ENCODE measurements around the gene GNA14.

DNA sequence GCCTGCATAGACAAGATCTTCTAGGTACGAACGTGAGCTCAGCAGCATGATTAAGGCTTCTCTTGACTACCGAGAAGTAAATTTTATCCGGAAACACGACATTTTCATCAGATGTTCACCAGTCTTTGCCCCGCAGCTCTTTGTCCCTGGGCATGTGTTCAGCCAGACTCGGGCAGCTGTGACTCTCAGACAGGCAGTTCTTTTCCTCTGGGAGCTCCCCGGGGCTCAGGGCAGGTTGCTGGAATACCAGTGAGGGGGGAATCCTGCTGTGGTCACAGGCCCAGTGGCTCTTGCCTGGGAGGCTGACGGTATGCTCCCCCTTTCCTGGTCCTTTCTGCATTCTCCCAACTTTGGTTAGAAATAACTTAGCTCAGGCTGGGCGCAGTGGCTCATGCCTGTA, 186.1 kb downstream of the GNA14 start:
- no peak for TF ChIP-seq POLR2AphosphoS5 (IDR thresholded peaks at IDR 0.05)
- TF ChIP-seq, protein P1, sequence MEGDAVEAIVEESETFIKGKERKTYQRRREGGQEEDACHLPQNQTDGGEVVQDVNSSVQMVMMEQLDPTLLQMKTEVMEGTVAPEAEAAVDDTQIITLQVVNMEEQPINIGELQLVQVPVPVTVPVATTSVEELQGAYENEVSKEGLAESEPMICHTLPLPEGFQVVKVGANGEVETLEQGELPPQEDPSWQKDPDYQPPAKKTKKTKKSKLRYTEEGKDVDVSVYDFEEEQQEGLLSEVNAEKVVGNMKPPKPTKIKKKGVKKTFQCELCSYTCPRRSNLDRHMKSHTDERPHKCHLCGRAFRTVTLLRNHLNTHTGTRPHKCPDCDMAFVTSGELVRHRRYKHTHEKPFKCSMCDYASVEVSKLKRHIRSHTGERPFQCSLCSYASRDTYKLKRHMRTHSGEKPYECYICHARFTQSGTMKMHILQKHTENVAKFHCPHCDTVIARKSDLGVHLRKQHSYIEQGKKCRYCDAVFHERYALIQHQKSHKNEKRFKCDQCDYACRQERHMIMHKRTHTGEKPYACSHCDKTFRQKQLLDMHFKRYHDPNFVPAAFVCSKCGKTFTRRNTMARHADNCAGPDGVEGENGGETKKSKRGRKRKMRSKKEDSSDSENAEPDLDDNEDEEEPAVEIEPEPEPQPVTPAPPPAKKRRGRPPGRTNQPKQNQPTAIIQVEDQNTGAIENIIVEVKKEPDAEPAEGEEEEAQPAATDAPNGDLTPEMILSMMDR (IDR thresholded peaks at IDR 0.05; ENCODE audit: poor library complexity, severe bottlenecking): no peak
- no peak for TF ChIP-seq EP300 (conservative IDR thresholded peaks at IDR 0.05; ENCODE audit: poor library complexity, severe bottlenecking)
- TF ChIP-seq MXI1 (conservative IDR thresholded peaks at IDR 0.05; ENCODE audit: poor library complexity, severe bottlenecking): no peak
- TF ChIP-seq, protein P2, sequence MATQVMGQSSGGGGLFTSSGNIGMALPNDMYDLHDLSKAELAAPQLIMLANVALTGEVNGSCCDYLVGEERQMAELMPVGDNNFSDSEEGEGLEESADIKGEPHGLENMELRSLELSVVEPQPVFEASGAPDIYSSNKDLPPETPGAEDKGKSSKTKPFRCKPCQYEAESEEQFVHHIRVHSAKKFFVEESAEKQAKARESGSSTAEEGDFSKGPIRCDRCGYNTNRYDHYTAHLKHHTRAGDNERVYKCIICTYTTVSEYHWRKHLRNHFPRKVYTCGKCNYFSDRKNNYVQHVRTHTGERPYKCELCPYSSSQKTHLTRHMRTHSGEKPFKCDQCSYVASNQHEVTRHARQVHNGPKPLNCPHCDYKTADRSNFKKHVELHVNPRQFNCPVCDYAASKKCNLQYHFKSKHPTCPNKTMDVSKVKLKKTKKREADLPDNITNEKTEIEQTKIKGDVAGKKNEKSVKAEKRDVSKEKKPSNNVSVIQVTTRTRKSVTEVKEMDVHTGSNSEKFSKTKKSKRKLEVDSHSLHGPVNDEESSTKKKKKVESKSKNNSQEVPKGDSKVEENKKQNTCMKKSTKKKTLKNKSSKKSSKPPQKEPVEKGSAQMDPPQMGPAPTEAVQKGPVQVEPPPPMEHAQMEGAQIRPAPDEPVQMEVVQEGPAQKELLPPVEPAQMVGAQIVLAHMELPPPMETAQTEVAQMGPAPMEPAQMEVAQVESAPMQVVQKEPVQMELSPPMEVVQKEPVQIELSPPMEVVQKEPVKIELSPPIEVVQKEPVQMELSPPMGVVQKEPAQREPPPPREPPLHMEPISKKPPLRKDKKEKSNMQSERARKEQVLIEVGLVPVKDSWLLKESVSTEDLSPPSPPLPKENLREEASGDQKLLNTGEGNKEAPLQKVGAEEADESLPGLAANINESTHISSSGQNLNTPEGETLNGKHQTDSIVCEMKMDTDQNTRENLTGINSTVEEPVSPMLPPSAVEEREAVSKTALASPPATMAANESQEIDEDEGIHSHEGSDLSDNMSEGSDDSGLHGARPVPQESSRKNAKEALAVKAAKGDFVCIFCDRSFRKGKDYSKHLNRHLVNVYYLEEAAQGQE (IDR thresholded peaks at IDR 0.05; ENCODE audit: borderline replicate concordance): no peak
- TF ChIP-seq TAF1 (IDR thresholded peaks at IDR 0.05; ENCODE audit: low read depth): no peak
- TF ChIP-seq EZH2 (IDR thresholded peaks at IDR 0.05; ENCODE audit: borderline replicate concordance, insufficient read depth, low read length, poor library complexity, severe bottlenecking): no peak
- no peak for TF ChIP-seq SMC3 (conservative IDR thresholded peaks at IDR 0.05; ENCODE audit: poor library complexity)
- TF ChIP-seq RAD21 (conservative IDR thresholded peaks at IDR 0.05): no peak
